Stimulated activated CD4-positive, alpha-beta T cell treated with anti-CD3 and anti-CD28 coated beads, Interleukin-4, amount 100 ng/mL, for 24 hours (primary cell): ENCODE data around the gene CSTF2.

Source experiments
- DNase-seq: peaks from one replicate; pipeline ENCODE4 v3.0.0-alpha.2; 2020

The CSTF2 gene

GRCh38 chrX:100871594-100872560, 51.7 kb downstream of the CSTF2 start:
- DNase-seq: no peak

DNA sequence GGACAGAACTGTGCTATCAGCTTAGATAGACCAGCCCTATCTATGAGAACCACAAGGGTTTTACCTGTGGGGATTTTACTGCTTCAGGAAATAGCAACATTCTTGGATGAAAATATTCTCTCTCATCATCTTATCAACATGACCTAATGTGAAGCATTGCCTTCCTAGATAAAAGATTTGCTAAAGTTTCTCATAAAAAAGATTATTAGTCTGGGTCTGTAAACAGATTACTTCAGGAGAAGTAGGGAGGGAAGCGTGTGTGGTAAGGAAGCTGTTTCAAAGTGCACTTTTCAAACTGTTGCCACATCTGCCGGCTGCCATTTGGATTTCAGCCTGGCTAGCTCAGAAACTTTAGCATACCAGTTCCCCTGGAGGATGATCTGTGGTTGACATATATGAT, 54.1 kb downstream of the CSTF2 start, which contains the start of gene NOX1:
Gene NOX1, minus strand, starts transcription at position 35 of the 400 bp plus-strand sequence. CDS start 220 bp downstream, outside the sequence.
- DNase-seq: no peak

- no peak for DNase-seq
Measured at GRCh38 chrX:100880368-100880767, 60.2 kb downstream of the CSTF2 start.

DNA sequence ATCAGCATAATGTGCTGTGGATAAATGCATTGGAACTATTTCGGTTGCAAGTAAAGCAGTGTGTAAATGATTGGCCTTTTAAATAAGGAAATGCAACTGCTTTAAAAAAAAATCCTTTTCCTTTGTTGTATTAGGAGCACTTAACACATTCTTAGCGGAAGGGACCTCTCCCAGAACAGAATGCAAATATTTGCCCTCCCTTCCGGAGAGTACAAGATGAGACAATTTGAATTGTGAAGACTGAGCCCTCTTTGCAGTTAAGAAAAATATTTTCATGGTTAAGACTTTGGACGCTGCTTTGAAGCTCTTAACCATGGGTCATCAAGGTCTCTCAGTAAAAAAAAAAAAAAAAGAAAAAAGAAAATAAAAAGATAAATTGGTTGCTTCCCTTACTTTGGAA, 63.5 kb downstream of the CSTF2 start:
- no peak for DNase-seq
